Lung (tissue), 12 donors: ENCODE results near the gene CCDC90B. TPM values are rescaled to one million over a fixed set of nuclear protein-coding genes. Genes with fewer than 3 reads are reported as not detected.
"Not testable (repeated sequence)": the region's sequence is repeated elsewhere in the genome, so short reads cannot be mapped to it uniquely, and the experiment has no call there.

Source experiments
- ATAC-seq: fragments of 200-7000 bp; cut with Tn5 transposase; one replicate; pipeline ENCODE4 v1.9.1; 2020; ENCODE audit warnings: moderate number of reproducible peaks; ENCODE audit not compliant: insufficient read depth, low FRiP score
- DNase-seq, 3 donors: peaks; one replicate each; pipeline ENCODE4 v3.0.0-alpha.2; 2013 to 2017
- H3K27ac ChIP-seq, 2 donors: one replicate each; pipeline ENCODE4 v1.5.1; 2013; ENCODE audit warnings: mild to moderate bottlenecking in 2 of 2, moderate library complexity in 2 of 2, control low read depth in 1 of 2, inconsistent platforms in 1 of 2, low read depth in 1 of 2, low read length in 1 of 2
- H3K27me3 ChIP-seq, 3 donors: one replicate each; pipeline ENCODE4 v1.5.1; 2013; ENCODE audit warnings: low read length in 2 of 3; ENCODE audit not compliant: control insufficient read depth in 3 of 3, insufficient read depth in 3 of 3
- H3K36me3 ChIP-seq, 4 donors: one replicate each; pipeline ENCODE4 v1.5.1; 2013; ENCODE audit warnings: low read length in 4 of 4, mild to moderate bottlenecking in 1 of 4, moderate library complexity in 1 of 4; ENCODE audit not compliant: control insufficient read depth in 4 of 4, insufficient read depth in 4 of 4
- H3K4me1 ChIP-seq, 5 donors: one replicate each; pipeline ENCODE4 v1.5.1; 2013; ENCODE audit warnings: low read length in 5 of 5, mild to moderate bottlenecking in 2 of 5, moderate library complexity in 1 of 5; ENCODE audit not compliant: control insufficient read depth in 5 of 5, insufficient read depth in 5 of 5
- H3K4me3 ChIP-seq: one replicate; pipeline ENCODE4 v1.5.1; 2013; ENCODE audit warnings: mild to moderate bottlenecking, control low read depth, moderate library complexity
- H3K9ac ChIP-seq, 2 donors: one replicate each; pipeline ENCODE4 v1.5.1; 2013; ENCODE audit warnings: low read length in 2 of 2, control low read depth in 1 of 2; ENCODE audit not compliant: insufficient read depth in 1 of 2
- H3K9me3 ChIP-seq, 4 donors: one replicate each; pipeline ENCODE4 v1.5.1; 2013; ENCODE audit warnings: low read length in 3 of 4, mild to moderate bottlenecking in 1 of 4, moderate library complexity in 1 of 4; ENCODE audit not compliant: control insufficient read depth in 4 of 4, insufficient read depth in 3 of 4
- WGBS, 2 donors: extraction: QIAGEN DNeasy Blood & Tissue Kit; methylation state at CpG; one replicate each; pipeline ENCODE4 v1.1.7; 2013; 5-methylcytosine and 5-hydroxymethylcytosine counted together
- polyA plus RNA-seq, 2 donors: library from polyadenylated mRNA; stranded (reverse); fragments of 200-250 nt; gene quantifications; one replicate each; pipeline ENCODE4 v1.2.1, GENCODE V29; 2013
- total RNA-seq, 2 donors: library from RNA; depleted of rRNA in 1 of 2; stranded (reverse); fragments of >200 nt in 1 of 2; gene quantifications; one replicate each; pipeline ENCODE4 v1.2.1, GENCODE V29; 2014 to 2021
- TF ChIP-seq, protein P1 (sequence below): IDR thresholded peaks from 2 replicates; pipeline ENCODE4 v1.5.1; 2012; ENCODE audit warnings: mild to moderate bottlenecking; ENCODE audit errors: control extremely low read depth, extremely low read depth
- donor health status: control.
- donor health status: control.
- donor health status: Bipolar disorder and iron deficiency.
- donor health status: healthy.
- donor health status: DM: yes; HTN: yes; CAD: no.

The CCDC90B gene
- total and polyA plus RNA-seq, 4 donors, result 18.8 to 60.9 (median 21.8) TPM

DNA sequence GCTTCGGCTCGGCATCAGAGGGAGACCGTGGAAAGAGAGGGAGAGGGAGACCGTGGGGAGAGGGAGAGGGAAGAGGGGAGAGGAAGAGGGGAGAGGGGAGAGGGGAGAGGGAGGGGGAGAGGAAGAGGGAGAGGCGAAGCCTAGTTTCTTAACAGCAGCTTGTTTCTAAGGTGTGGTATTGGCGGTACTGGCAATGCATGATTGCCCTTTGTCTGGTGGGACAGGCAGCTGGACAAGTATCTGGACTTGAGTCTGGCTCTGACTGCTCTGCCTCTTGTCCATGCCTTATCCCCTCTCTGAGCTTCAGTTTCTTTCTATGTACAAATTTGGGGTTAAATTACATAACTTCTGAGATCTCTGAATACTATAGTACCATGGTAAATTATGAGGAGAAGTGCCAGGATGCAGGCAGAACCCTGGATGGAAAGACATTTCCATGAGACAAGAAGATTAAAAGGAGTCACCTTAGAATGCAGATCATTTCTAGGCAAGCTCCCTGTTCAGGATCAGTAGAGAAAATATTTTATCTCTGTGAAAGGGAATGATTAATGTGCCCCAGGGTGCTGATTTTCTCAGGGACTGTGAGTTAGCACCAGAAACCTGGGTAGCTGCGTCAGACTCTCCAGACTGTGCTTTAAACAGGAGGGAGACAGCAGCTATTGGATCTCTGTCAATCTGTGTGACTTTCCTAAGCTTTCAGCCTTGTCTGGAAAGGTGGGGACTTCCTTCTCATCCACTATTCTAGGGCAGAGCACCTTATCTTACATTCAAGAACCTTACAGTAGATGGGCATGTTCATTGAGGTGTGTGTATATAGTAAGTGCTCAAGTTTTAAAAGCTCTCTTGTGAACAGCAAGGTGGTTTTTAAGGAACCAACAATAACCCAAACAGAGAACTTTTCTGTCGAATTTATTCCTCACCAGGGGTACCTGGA lies 31.9 kb upstream of the CCDC90B start:
- H3K4me1 ChIP-seq, result no peaks in the 10 kb centered on the region
- H3K27ac ChIP-seq, result no peak overlapping the region
- no peak overlapping the region for H3K9ac ChIP-seq
- TF ChIP-seq, protein P1, sequence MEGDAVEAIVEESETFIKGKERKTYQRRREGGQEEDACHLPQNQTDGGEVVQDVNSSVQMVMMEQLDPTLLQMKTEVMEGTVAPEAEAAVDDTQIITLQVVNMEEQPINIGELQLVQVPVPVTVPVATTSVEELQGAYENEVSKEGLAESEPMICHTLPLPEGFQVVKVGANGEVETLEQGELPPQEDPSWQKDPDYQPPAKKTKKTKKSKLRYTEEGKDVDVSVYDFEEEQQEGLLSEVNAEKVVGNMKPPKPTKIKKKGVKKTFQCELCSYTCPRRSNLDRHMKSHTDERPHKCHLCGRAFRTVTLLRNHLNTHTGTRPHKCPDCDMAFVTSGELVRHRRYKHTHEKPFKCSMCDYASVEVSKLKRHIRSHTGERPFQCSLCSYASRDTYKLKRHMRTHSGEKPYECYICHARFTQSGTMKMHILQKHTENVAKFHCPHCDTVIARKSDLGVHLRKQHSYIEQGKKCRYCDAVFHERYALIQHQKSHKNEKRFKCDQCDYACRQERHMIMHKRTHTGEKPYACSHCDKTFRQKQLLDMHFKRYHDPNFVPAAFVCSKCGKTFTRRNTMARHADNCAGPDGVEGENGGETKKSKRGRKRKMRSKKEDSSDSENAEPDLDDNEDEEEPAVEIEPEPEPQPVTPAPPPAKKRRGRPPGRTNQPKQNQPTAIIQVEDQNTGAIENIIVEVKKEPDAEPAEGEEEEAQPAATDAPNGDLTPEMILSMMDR, result no peak
- DNase-seq (no peak), ATAC-seq (no peak)
- no peaks in the 10 kb centered on the region for H3K36me3 ChIP-seq
- 78 to 90% methylated on average over 8 of the region's 8 CpGs for WGBS, 2 donors
- no peaks in the 10 kb centered on the region for H3K9me3 ChIP-seq
- H3K4me3 ChIP-seq, result no peak overlapping the region
- peaks cover 0 to 2% (median 0%) of the 10 kb centered on the region in 3 donors for H3K27me3 ChIP-seq

DNA sequence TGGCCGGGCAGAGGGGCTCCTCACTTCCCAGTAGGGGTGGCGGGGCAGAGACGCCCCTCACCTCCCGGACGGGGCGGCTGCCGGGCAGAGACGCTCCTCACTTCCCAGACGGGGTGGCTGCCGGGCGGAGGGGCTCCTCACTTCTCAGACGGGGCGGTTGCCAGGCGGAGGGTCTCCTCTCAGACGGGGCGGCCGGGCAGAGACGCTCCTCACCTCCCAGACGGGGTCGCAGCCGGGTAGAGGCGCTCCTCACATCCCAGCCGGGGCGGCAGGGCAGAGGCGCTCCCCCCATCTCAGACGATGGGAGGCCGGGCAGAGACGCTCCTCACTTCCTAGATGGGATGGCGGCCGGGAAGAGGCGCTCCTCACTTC lies 30.7 kb upstream of the CCDC90B start:
- H3K36me3 ChIP-seq, H3K27me3 ChIP-seq, H3K4me1 ChIP-seq, H3K9ac ChIP-seq, H3K9me3 ChIP-seq, H3K27ac ChIP-seq, H3K4me3 ChIP-seq, DNase-seq, ATAC-seq: not testable (repeated sequence)
- WGBS, 2 donors, result 97% methylated on average over 24 to 31 of the region's 31 CpGs

DNA sequence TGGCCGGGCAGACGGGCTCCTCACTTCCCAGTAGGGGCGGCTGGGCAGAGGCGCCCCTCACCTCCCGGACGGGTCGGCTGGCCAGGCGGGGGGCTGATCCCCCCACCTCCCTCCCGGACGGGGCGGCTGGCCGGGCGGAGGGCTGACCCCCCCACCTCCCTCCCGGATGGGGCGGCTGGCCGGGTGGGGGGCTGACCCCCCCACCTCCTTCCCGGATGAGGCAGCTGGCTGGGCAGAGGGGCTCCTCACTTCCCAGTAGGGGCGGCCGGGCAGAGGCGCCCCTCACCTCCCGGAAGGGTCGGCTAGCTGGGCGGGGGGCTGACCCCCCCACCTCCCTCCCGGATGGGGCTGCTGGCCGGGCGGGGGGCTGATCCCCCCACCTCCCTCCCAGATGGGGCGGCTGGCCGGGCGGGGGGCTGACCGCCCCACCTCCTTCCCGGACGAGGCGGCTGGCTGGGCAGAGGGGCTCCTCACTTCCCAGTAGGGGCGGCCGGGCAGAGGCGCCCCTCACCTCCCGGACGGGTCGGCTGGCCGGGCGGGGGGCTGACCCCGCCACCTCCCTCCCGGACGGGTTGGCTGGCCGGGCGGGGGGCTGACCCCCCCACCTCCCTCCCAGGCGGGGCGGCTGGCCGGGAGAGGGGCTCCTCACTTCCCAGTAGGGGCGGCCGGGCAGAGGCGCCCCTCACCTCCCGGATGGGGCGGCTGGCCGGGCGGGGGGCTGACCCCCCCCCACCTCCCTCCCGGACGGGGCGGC lies 30.2 kb upstream of the CCDC90B start:
- H3K9me3 ChIP-seq, DNase-seq, H3K4me1 ChIP-seq, H3K27me3 ChIP-seq, H3K9ac ChIP-seq, H3K4me3 ChIP-seq, H3K36me3 ChIP-seq, H3K27ac ChIP-seq, ATAC-seq: not testable (repeated sequence)
- 93 to 94% methylated on average over 55 to 59 of the region's 59 CpGs for WGBS, 2 donors

DNA sequence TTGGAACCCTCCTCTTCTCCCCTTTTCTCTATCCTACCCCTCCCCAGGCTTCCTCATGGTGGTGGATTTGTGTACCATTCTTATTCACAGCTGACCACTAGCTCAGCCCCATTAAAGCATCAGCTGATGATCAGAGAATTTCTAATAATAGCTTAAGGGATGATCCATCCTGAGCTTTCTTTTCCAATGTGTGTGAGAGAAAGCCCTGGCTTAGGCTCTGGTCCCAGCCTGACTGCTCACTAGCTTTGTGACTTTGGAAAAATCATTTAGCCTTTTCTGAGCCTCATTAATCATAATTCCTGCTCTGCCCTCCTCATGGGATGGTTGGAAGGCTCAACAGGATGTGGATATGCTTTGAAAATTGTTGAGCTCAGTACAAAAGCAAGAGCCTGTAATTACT lies 26.3 kb upstream of the CCDC90B start:
- TF ChIP-seq, protein P1, result no peak
- Histone ChIP-seq H3K36me3 (no peaks in the 10 kb centered on the region), H3K9me3 (no peaks in the 10 kb centered on the region), H3K27ac (no peak overlapping the region), H3K4me1 (no peaks in the 10 kb centered on the region), H3K27me3 (no peaks in the 10 kb centered on the region), H3K4me3 (no peak overlapping the region), H3K9ac (no peak overlapping the region)
- no peak for ATAC-seq
- no peak for DNase-seq
